Panc1 (cell line): ENCODE data around the gene ALDH1L2. TPM values are rescaled to one million over a fixed set of nuclear protein-coding genes. Genes with fewer than 3 reads are reported as not detected.

Experiments used
- ATAC-seq: fragments of 200-7000 bp; cut with Tn5 transposase; 2 replicates; pipeline ENCODE4 v1.9.1; 2020; ENCODE audit warnings: mild to moderate bottlenecking, moderate library complexity
- BruUV-seq: library from RNA; stranded (reverse); fragments of 400-500 nt; replicated peaks from 2 replicates; lab custom pipeline; 2021; lab: Mats Ljungman, UMichigan
- CTCF ChIA-PET: fragments of 300-600 bp; sonication (Branson Sonifier 250); formaldehyde crosslinking; loops from one replicate; lab custom pipeline; 2022; ENCODE audit warnings: antibody characterized with exemption; lab: Charles Lee
- POLR2A ChIA-PET: fragments of 300-600 bp; sonication (Branson Sonifier 250); formaldehyde crosslinking; loops from one replicate; lab custom pipeline; 2022; ENCODE audit warnings: antibody characterized with exemption; lab: Charles Lee
- DNase-seq: peaks from one replicate; pipeline ENCODE4 v3.0.0-alpha.2; 2010; ENCODE audit warnings: low read depth, low spot score
- H3K27ac ChIP-seq: 2 replicates; pipeline ENCODE4 v1.5.1; 2011; ENCODE audit warnings: mild to moderate bottlenecking, low read length, inconsistent platforms
- H3K27me3 ChIP-seq: fragments of 200-500 bp; sonication (Bioruptor generic); 2 replicates; pipeline ENCODE4 v1.6.0; 2014; ENCODE audit warnings: low read length, inconsistent platforms; ENCODE audit not compliant: control insufficient read depth, insufficient read depth
- H3K36me3 ChIP-seq: fragments of 200-500 bp; sonication (Bioruptor generic); 2 replicates; pipeline ENCODE4 v1.5.1; 2014; ENCODE audit warnings: inconsistent platforms, mild to moderate bottlenecking, low read length, moderate library complexity; ENCODE audit not compliant: control insufficient read depth, insufficient read depth
- H3K4me1 ChIP-seq: 2 replicates; pipeline ENCODE4 v1.5.1; 2011; ENCODE audit warnings: inconsistent platforms, mild to moderate bottlenecking, low read length, moderate library complexity; ENCODE audit not compliant: control insufficient read depth, insufficient read depth
- H3K4me3 ChIP-seq, 2 experiments: 2 replicates each; pipeline ENCODE4 v1.5.1; 2011 to 2012; ENCODE audit warnings: low read depth in 2 of 2, low read length in 2 of 2, mild to moderate bottlenecking in 2 of 2, inconsistent platforms in 1 of 2, moderate library complexity in 1 of 2
- H3K9me3 ChIP-seq: fragments of 200-500 bp; sonication (Bioruptor generic); 2 replicates; pipeline ENCODE4 v1.5.1; 2014; ENCODE audit warnings: low read depth, mild to moderate bottlenecking, inconsistent platforms, low read length, moderate library complexity; ENCODE audit not compliant: control insufficient read depth, insufficient read depth
- POLR2AphosphoS5 ChIP-seq: IDR thresholded peaks from 2 replicates; pipeline ENCODE4 v1.6.1; 2012; ENCODE audit warnings: mild to moderate bottlenecking, low read depth, low read length, moderate library complexity
- SIN3A ChIP-seq: IDR thresholded peaks from 2 replicates; pipeline ENCODE4 v1.6.1; 2012; ENCODE audit warnings: low read depth, mild to moderate bottlenecking, low read length, moderate library complexity, borderline replicate concordance; ENCODE audit not compliant: insufficient read depth
- TCF7L2 ChIP-seq: IDR thresholded peaks from 2 replicates; pipeline ENCODE4 v1.6.1; 2011; ENCODE audit warnings: mild to moderate bottlenecking, low read depth, low read length, inconsistent platforms
- in situ Hi-C: cut with HindIII; loops from 2 replicates; pipeline ENCODE4 v1.10.0; 2016; ENCODE audit warnings: low sequenced_read_pairs, low pct_unique_long_range_greater_than_20kb
- intact Hi-C: fragments of 100-400 bp; cut with micrococcal nuclease; formaldehyde crosslinking; loops from one replicate; pipeline ENCODE4 v1.10.0; 2022; ENCODE audit not compliant: unreplicated experiment
- total RNA-seq: library from RNA; stranded (reverse); gene quantifications from one replicate; pipeline ENCODE4 v1.2.1, GENCODE V29; 2021; ENCODE audit not compliant: unreplicated experiment
- TF ChIP-seq, protein P1 (sequence below), 2 experiments: IDR thresholded peaks; 2 replicates each; pipeline ENCODE4 v1.6.1; 2011 to 2012; ENCODE audit warnings: low read depth in 2 of 2, control low read depth in 1 of 2, low read length in 1 of 2, mild to moderate bottlenecking in 1 of 2, moderate library complexity in 1 of 2; ENCODE audit not compliant: insufficient read depth in 1 of 2
- TF ChIP-seq, protein P2 (sequence below): fragments of 450-650 bp; IDR thresholded peaks from 2 replicates; pipeline ENCODE4 v1.5.1; 2017; ENCODE audit warnings: mild to moderate bottlenecking

Gene ALDH1L2
- total RNA-seq, 1 experiment from 2014 or later = 2.2 TPM

DNA sequence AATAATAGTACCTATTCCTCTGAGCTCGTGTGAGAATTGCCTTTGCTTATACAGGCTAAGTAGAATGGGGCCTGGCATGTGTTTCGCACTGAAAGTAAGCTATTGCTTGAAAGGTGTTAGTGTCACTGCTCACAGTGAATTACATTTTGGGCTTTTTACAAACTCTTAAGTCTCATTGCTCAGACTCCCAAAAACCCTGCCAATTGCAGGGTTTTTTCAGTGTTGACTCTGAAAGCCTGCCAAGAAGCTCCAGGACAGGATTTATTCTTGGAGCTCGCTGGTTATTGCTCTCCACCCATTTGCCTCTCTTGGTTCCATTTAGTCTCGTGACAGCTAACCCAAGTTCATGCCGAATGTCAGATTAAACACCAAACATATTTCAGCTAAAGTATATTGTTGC, 58.4 kb downstream of the ALDH1L2 start:
- Histone ChIP-seq H3K27ac (no peak overlapping the region), H3K9me3 (no peaks in the 10 kb centered on the region), H3K4me3 (no peak overlapping the region), H3K27me3 (no peaks in the 10 kb centered on the region), H3K4me1 (no peaks in the 10 kb centered on the region), H3K36me3 (no peaks in the 10 kb centered on the region)
- ATAC-seq (no peak), DNase-seq (no peak)
- in situ Hi-C loops = no loop called here
- BruUV-seq = no TSS peak
- ChIA-PET CTCF (interaction anchor here (0.6 kb wide), 1 partner anchor 247 kb away, joined by 4 read pairs; no protein-coding TSS in a partner anchor), POLR2A (no interaction called here)
- TF ChIP-seq SIN3A (no peak), TCF7L2 (no peak)
- TF ChIP-seq, protein P1, sequence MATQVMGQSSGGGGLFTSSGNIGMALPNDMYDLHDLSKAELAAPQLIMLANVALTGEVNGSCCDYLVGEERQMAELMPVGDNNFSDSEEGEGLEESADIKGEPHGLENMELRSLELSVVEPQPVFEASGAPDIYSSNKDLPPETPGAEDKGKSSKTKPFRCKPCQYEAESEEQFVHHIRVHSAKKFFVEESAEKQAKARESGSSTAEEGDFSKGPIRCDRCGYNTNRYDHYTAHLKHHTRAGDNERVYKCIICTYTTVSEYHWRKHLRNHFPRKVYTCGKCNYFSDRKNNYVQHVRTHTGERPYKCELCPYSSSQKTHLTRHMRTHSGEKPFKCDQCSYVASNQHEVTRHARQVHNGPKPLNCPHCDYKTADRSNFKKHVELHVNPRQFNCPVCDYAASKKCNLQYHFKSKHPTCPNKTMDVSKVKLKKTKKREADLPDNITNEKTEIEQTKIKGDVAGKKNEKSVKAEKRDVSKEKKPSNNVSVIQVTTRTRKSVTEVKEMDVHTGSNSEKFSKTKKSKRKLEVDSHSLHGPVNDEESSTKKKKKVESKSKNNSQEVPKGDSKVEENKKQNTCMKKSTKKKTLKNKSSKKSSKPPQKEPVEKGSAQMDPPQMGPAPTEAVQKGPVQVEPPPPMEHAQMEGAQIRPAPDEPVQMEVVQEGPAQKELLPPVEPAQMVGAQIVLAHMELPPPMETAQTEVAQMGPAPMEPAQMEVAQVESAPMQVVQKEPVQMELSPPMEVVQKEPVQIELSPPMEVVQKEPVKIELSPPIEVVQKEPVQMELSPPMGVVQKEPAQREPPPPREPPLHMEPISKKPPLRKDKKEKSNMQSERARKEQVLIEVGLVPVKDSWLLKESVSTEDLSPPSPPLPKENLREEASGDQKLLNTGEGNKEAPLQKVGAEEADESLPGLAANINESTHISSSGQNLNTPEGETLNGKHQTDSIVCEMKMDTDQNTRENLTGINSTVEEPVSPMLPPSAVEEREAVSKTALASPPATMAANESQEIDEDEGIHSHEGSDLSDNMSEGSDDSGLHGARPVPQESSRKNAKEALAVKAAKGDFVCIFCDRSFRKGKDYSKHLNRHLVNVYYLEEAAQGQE (IDR thresholded peaks at IDR 0.05; ENCODE audit: insufficient read depth in 1 of 2, low read depth in 2 of 2, low read length in 1 of 2) = no peak
- TF ChIP-seq, protein P2, sequence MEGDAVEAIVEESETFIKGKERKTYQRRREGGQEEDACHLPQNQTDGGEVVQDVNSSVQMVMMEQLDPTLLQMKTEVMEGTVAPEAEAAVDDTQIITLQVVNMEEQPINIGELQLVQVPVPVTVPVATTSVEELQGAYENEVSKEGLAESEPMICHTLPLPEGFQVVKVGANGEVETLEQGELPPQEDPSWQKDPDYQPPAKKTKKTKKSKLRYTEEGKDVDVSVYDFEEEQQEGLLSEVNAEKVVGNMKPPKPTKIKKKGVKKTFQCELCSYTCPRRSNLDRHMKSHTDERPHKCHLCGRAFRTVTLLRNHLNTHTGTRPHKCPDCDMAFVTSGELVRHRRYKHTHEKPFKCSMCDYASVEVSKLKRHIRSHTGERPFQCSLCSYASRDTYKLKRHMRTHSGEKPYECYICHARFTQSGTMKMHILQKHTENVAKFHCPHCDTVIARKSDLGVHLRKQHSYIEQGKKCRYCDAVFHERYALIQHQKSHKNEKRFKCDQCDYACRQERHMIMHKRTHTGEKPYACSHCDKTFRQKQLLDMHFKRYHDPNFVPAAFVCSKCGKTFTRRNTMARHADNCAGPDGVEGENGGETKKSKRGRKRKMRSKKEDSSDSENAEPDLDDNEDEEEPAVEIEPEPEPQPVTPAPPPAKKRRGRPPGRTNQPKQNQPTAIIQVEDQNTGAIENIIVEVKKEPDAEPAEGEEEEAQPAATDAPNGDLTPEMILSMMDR = no peak
- intact Hi-C loops = no loop called here

DNA sequence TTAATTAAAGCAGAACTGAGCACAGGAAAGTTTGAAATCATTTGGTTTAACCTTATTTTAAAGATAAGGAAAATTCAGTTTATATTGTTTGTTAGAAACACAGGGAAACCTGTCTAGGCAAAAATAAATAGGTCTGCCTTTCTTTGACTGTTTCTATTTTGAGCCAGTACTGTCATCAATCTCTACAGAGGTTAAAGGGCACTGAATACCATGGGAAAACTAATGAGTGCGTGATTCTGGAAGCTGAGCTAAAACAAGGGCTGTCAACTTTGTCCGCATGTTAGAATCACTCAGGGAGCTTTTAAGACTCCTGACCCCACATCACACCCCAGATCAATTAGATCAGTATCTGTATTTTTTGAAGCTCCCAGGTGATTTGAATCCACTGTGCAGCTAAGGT, 59.3 kb downstream of the ALDH1L2 start:
- BruUV-seq = no TSS peak
- in situ Hi-C loops = no loop called here
- Histone ChIP-seq H3K4me3 (no peak overlapping the region), H3K9me3 (no peaks in the 10 kb centered on the region), H3K36me3 (no peaks in the 10 kb centered on the region), H3K4me1 (no peaks in the 10 kb centered on the region), H3K27ac (no peak overlapping the region), H3K27me3 (no peaks in the 10 kb centered on the region)
- ChIA-PET POLR2A (no interaction called here), CTCF (no interaction called here)
- DNase-seq = no peak
- intact Hi-C loops = no loop called here
- TF ChIP-seq TCF7L2 (no peak), POLR2AphosphoS5 (no peak), SIN3A (no peak)
- TF ChIP-seq, protein P2 = no peak
- TF ChIP-seq, protein P1 (IDR thresholded peaks at IDR 0.05; ENCODE audit: insufficient read depth in 1 of 2, low read depth in 2 of 2, low read length in 1 of 2) = no peak
- ATAC-seq = no peak
